Superior temporal gyrus (tissue), 1 donor: ENCODE measurements around the gene RGS6.

ENCODE experiments used
- DNase-seq: peaks from one replicate; pipeline ENCODE4 v3.0.0-alpha.2; 2016; ENCODE audit errors: extremely low spot score

Gene RGS6

DNA sequence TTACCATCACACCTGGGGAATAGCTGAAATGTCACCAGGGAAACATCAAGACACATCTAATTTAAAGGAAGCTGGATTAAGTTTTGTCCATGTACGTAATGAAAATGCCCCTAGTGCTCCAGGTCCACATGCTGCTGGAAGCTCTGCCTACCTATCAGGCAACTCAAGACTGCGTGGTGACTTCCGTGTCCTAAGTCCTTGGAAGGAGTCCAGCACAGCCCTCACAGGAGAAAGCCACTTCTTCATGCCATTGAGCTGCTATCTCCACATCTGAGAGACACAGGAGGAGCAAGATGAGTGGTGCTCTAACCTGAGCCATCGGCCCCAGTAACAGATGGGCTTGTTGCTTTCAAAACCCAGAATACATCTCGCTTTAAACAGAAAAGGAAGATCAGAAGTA, 645.3 kb downstream of the RGS6 start:
- DNase-seq = no peak

DNA sequence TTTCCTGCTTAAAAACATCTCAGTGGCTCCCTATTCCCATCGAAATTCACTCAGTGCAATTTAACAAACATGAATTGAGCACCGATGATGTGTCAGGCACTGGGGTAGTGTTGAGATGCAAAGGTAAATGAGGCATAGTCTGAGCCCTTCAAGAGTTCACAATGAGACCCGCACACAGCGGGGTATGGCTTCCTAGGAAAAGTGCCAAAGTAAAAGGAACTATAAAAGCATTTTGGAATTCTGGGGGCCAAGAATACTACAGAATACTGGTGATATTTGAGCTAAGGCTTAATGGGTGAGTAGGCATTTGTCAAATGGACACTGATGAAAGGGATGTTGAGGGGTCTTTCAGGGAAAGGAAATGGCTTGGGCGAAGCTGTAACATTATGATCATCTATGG, 646.3 kb downstream of the RGS6 start:
- DNase-seq = no peak

DNA sequence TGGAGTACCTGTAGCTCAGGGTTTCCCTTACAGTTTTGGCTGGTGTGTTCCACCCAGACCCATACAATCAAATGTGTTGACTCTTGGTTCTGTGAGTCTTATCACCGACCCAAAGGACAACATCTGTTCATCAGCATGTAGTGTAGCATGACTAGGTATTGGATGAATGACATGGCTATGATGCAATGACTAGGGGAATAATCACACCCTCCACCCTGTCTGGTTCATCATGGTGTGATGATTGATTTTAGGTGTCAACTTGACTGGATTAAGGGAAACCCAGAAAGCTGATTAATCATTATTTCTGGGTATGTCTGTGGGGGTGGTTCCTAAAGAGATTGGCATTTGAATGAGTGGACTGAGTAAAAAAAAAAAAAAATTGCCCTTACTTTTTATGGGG, 650.4 kb downstream of the RGS6 start:
- no peak for DNase-seq

DNA sequence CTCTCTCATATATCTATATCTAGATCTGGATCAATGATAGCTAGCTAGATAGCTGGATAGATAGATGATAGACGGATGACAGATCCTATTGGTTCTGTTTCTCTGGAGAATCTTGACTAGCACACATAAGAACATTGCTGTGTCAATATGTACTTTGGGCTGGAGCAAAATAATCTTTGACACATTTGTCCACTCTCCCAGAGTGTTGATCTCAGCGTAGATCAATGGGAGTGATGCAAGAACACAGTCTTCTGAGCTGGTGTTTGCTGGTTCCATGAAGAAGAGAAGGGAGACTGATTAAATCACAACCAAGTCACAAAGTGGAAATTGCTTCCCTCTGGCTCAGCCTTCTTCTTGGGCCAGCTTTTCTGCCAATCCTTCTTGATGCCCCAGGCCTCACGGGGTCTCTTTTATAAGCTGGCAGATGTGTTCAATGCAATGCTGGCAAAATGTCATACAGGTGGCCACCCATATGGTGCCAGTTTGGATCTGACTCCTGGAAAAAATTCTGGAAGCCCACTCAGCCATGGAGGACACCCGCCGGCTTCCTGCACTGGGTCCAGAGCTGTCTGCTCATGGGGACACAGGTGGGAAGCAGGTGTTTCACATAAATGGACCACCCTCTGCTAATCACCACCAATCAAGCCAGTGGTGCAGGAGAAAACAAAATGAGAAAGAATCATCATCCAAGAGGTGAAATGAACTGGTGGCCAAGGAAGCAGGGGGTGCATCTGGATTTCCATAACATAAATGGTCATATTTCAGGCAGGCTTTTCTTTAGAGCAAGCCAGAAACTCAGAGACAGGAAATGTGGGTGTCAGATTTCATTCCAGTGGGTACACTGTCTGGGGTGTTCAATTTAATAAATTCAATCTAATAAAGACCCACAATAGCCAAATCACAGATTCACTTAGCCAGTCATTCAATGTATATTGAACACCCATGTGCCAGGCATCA, 651.4 kb downstream of the RGS6 start:
- no peak for DNase-seq

DNA sequence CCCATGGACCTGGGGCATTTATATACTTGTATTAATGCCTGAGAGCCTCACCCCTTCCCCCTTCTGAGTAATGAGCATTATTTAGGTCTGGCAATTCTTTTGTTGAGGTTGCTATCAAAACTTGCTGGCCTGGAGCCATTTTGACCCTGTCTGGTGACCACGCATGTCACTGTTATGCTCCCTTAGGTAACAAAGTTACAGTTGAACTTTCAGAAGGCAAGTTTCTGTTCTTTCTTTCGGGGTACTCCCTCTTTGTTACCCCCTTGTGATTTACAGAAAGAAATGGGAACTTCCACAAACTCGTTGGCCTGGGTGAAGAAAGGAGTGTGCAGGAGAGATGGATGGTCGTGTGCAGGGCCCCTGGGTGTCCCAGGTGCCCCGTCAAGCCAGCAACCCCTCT, 656.3 kb downstream of the RGS6 start:
- no peak for DNase-seq

DNA sequence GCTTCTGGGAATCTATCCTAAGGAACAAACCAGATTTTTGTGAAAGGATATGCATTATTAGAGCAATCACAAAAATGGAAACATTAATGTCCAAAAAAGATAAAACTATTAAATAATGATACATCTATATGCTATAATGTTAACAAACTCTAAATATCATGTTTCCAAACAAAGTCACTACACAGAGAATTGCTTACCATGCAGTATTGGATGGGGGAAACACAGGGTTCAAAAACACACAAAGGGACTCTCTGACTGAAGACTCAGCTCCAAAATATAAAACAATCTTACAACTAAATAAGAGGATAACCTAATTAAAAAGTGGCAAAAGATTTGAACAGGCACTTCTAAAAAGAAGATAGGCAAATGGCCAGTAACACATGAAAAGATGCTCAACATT, 657.4 kb downstream of the RGS6 start:
- DNase-seq = no peak

DNA sequence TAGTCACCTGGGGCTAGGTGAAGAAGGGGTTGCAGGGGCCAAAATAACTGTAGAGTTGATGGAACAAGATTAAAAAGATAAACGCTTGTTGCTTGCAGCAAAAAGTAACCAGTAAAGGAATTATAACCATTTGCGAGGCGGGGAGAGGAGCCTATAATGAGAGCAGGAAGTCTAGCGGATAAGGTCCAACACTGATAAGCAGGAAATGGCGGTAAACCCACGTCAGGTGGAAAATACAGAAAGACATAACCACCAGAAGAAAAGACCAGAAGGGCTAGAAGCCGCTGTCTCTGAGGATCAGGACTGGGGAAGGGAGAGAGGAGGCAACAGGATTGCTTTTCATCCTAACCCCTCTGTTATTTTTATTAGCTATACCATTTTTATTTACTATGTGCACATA, 658.3 kb downstream of the RGS6 start:
- DNase-seq = no peak

DNA sequence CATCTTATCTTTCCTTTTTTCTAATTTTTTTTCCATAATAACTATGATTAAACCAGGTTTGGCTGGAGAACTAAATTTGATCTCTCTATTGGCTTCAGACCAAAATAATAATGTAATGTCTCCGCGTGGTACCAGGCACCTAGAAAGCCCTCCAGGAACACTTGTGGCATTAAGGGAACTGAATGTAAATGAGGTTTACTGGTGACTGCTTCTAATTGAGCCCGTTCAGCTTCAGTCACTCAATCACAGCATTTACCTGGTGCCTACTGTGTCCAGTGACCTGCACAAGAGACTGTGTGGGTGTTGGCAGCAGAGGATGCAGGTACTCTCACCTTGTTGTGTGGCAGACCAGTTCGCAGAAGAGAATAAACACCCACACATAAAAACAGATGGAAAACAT, 659.2 kb downstream of the RGS6 start:
- DNase-seq = no peak

DNA sequence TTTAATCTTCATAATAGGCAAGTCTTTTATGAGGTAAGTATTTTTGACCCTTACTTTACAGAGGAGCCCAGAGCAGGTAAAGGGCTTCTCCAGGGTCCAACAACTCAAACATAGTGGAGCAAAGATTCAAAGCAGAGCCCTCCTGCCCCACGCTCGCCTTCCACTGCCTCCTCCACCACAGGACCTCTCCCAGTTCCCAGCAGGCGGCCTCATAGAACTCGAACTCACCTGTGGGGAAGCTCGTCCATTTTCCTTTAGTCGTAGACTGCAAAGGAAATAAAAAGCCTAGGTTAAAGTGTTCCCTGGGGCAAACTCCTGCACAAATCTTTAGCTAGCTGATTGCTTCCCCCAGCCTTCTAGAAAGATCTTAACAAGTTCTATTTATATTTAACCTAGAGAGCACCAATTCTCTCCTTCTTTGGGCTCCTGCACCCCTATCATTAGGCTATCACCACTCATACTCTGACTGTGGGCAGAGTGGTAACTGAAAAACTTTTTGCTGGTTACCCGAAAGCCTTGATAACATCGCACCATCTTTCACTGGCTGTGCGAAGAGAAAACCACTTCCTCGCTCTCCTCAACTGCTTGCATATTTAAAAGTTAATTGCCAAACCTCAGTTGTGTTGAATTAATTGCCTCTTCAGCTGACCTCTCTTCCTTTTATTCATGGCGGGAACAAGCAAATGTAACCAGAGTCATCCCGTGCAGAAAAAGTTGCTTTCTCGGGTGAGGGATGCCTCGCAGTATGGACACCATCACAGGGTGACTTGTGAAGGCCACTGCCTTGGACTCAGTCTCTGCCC, 662.1 kb downstream of the RGS6 start:
- no peak for DNase-seq

DNA sequence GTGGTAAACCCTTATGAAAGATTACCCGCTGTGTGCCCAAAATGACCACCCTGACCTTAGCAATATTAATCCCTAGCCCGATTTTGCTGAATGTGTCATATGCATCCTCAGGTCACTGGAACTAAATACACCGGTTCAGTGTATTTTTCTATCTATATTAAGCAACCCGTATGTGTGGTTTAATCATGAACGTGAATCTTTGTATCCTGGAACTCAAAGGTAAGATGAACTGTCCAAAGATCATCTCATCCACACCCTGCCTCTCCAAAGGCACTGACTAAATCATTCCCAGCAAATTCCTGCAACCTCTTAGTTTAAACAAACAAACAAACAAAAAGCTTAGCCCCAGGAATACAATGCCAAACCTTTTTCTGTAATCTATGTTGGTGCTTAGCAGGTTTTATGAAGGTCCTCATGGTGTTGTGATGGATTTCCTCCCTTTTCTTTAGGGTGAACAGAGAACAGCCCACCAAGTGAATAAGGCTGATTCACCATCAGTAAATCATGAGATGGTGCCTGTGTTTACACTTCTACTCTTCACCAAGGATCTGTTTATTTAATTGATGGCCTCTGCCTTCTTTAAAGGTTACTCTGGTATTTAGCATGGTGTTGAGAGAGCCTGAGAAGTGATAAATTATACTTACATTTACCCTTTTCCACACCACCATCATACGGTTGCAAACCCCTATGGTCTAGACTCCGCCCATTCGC, 663.1 kb downstream of the RGS6 start:
- no peak for DNase-seq

DNA sequence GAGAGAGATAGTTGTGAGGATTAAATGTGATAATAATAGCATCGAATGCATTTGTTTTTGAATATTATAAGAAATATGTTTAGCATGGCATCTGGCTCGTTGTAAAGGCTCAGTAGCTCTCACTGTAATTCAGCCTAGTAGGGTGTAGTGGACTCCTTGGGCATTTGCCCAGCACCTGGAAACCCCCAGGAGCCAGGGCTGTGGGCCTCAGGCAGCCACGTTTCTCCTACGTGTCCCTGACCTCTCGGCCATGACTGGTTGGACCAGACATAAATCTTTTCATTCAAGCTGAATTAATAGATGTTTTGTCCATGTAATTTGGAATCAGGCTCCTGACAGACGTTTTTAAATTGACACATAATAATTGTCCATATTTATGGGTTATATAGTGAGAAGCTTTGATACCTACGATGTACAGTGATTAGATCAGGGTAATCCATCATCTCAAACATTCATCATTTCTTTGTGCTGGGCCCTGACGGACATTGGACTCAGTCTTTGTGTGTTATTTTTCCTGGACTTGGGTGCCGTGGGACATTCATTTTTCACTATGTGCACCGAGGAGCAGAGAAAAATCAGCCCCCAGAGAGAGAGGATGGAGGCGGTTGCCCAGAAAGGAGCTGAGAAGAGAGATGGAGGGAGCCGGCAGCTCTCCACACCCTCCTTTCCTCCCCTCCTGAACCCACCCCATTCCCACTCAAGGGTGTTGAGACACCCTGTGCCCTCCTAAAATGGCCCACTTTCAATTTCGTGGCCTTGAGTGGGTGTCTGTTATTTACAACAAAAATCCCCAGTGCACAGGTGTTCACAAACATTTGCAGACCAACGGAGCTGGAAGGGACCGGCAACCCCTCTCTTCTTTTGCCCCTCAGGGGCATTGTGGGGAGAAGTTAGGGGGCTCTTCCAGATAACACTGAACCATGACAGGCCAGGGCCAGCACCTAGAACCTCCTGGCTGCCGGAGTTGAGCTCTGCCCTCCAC, 665.3 kb downstream of the RGS6 start:
- no peak for DNase-seq

DNA sequence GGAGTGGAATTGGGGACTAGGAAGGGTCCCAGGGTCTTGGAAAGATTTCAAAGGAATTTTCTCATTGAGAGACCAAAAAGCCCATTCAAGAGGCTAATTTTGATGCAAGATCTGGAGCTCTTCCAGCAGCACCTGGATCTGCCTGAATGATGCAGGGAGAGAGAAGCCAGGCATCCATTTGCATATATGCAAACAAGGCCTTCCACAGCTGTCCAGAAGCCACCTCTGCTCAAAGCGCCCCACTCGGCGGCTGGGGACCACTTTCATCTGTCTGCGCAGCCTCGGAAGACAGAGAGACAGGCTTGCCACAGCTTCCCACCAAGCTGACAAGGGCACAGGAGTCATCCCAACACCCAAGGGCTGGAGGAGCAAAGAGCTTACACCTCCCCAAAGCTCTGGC, 666.1 kb downstream of the RGS6 start:
- DNase-seq = no peak

DNA sequence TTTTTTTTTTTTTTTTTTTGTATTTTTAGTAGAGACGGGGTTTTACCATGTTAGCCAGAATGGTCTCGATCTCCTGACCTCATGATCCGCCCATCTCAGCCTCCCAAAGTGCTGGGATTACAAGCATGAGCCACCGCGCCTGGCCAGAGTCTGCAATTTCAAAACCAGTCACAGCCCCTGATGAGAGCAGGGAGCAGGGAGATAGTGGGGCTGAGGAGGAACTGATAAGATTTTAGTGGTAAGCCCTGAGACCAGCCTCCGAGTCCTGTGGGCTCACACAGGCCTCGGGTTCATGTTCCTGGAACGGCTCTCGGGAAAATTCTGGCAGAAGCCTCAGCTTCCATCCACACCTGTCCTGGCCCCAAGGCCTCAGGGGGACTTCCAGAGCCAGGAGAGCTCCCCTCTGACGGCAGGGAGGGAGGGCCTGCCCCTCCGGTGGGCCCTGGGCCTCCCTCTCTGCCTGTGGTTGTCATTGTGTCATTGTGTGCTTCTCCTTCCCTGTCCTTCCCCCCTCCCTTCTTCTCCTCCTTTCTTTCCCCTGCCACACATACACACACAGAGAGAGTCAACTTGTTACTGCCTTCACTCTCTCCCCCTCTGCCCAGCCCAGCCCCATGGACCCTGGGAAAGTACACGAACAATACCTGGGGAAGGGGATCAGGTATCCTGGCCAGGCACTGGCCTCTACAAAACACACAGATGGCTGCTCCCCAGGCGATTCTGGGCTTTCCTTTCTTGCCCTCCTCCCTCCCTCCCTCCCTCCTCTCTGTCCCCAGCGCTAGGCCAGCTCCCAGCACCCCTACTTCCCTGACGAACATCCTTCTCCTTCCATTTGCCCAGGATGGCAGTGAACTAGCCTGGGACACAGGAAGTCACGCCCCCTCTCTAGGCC, 667.6 kb downstream of the RGS6 start:
- DNase-seq = no peak

DNA sequence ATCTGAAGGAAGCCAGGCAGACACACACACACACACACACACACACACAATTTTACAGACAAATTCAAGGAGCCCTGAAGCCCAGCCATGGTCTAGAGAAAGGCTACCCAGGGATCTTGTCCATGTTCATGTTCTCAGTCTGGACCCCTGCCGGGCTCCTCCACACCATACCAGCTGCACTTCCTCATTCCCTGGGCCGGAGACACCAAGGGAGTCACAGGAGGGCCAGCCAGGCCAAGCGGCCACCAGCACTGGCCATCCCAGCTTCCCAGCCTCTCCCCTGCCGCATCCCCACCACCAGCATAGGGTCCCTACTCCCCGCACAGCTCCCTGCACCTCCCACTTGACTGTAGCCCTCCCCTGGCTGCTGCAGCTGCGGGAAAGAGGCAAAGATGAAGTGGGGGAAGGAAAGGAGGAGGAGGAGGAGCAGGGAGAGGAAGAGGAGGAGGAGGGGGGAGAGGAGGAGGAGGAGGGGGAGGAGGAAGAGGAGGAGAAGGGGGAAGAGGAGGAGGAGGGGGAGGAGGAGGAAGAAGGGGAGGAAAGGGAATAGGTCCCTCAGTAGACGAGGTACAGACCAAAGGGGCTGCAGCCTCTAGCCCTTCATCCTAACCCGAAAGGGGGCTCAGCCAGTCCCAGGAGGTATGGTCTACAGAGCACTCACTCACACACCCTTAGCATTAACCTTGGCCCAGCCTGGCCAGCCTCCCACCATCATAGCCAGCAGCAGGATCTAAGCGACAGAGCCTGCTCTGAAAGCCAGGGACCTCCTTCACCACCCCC, 668.5 kb downstream of the RGS6 start:
- no peak for DNase-seq

DNA sequence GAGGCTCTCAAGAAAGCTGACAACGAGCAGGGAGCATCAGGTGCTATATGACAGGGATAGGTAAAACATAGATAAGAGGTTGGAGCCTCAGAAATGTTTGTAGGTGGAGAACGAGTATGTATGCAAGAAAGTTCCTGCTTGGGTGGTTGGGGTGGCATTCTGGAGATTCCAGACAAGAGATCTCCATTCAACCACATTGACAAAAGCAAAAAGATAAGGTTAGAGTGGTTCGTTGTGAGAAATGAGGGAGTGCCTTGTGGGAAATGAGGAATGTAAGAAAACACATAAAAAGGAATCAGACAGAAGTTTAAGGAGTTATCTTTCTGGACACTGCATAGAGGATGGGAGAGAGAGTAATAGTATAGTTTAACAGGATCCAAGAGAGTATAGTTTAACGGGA, 671.4 kb downstream of the RGS6 start:
- no peak for DNase-seq

DNA sequence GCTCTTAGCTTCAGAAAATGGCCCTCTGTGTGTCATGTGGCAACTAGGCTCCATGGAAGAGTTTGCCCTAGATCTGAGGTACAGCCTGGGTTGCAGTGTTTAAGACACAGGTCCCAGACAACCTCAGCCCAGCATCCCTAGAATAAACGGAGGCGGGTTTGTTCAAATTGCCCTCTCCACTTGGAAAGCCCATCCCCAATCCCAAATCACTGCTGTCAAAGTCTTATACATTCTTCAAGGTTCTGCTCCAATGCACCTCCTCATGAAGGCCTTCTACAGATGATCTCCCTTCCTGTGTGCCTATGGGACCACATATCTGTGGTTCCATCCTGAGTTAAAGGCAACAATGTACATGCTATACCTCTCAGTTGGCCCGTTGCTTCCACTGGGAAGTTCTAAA, 671.9 kb downstream of the RGS6 start:
- DNase-seq = no peak

DNA sequence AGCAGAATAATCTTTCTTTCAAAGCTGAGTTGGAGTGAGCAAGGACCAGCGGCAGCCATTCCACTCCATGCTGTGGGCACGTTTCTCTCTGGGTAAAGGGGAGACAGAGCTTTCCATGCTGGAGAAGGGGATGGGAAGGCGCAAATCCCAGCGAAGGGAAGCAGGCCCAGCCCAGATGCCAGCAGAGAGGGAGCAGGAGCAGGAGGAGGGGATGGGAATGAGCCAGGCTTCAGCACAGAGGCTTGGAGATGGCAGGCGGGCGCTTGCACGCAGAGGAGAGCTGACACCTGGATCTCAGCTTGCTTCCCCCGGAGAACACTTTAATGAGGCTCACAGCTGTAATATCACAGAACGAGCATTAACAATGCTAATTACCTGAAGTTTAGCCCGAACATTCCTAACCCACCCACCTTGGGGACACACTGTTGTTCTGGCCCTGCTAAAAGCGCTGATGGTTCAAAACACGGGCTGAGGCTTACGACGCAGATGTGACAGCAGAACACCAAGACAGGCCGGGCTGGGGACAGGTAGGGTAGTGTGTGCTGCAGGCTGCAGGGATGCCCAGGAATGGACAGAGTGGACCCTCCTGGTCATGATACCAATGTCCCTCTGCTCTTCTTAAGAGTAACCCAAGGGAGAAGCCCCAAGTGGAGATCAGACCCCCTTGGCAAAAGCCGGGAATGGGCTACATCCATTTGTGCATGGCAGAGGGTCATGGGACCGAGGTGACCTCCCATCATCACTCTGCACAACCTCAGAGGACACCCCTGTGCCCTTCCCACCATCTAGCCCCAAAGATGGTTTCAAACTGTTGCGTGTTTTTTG, 673.1 kb downstream of the RGS6 start:
- DNase-seq = no peak

DNA sequence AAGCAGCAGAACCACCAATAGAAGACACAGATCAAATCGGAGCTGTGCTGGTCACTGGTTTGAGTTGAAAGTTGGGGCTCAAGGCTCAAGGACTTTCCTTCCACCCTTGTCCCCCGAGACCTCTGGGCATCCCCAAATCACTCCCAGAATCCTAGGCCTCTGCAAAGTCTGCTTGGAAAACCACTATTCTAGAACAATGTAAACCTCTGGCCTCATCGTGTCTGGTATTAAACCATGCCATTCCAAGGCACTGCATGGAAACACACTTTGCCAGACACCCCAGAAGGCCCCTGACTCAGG, 673.6 kb downstream of the RGS6 start:
- no peak for DNase-seq

DNA sequence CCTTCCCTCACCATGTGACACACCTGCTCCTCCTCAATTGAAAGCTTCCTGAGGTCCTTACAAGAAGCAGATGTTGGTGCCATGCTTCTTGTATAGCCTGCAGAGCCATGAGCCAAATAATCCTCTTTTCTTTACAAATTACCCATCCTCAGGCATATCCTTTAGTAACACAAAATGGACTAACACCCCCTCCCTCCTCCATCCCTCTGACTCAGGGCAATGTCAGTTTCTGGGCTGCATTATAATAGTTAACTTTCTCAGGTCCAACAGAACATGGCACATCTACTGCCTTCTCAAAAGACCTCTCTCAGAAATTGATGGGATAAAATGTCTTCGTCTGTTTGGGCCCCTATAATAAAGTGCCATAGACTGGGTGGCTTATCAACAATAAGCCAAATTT, 674.6 kb downstream of the RGS6 start:
- DNase-seq = no peak
